Measurements from ENCODE around the gene ME3.

Gene ME3

DNA sequence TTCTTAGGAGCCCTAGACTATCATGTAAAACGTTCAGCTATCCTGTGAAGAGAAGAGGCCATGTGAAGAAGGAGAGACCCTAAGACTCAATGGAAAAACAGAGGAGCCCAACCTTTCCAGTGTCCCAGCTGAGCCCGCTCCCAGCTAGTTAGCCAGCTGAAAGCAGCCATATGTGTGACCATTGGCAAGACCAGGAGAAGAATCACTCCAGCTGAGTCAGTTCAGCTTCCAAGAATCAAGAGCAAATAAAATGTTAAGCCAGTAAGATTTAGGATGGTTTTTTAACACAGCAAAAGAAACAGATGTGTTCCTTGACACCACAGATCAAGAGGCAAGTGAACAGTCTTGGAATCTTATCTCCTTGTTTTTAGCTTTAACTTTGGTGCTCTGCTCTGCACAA, 189.7 kb downstream of the ME3 start:
- DNase-seq = no peak

DNA sequence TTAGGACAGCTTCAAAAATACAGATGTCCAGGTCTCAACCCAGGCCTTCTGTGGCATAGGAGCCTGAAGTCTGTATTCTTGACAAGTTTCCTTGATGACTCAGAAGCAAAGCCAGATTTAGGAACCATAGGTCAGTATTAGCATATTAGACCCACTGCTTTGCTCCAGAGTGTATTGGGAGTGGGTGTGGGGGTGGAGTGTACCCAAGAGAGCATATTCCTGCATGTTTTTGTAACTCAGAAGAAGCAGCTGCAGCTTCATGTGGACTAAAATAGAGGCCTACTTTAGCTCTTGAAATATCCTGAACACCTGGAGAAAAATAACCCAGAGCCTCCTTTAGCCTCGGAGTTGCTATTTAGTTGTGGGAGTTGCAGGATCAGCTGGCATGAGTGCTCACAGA, 191.0 kb downstream of the ME3 start:
- peak; percentile 25 for DNase-seq

DNA sequence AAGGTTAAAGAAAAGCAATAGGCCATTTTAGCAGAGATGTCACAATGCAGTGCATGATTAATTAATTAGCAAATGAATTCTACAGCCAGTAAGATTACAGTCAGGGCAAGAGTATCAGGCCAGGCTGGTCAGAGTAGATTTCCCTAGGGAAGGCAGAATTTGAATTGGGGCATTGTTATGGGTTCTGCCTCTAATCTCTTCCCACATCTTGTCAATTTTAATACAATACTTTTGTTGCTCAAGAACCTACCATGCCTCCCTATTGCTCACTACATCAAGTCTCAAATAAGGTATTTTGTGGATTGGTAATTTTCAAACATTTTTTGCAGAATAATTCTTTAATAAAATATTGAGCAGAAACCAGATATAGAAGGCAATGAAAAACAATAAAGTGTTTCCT, 194.1 kb downstream of the ME3 start:
- DNase-seq = no peak

DNA sequence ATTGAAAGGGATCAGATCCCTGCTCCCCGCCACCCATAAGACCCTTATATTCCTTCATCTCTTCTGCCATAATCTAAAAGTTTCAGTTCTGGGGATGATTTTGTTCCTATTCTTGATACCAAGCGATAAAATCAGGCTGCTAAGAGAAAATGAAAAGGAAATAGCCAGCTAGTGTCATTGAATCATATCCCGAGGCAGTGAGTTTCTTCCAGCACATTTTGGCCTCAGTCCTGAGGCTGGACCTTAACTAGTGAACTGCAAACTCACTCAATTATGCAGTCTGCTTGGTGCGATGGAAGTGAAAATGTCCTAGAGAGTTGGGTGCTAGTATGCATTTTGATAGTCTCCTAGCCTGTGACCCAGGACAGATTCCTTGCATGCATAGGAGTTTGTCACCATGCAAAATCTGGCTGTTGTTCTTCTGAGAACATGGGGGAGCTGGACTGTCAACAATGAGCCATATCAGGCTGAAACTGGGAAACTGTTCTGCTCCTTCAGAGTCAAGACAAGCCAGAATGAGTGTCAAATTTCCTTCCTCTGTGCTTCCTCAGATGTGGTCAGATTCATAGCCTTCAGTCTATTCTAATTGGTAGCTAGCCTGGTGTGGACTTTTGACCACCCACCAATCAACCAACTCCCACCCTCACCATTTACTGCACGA, 194.8 kb downstream of the ME3 start:
- no peak for DNase-seq

DNA sequence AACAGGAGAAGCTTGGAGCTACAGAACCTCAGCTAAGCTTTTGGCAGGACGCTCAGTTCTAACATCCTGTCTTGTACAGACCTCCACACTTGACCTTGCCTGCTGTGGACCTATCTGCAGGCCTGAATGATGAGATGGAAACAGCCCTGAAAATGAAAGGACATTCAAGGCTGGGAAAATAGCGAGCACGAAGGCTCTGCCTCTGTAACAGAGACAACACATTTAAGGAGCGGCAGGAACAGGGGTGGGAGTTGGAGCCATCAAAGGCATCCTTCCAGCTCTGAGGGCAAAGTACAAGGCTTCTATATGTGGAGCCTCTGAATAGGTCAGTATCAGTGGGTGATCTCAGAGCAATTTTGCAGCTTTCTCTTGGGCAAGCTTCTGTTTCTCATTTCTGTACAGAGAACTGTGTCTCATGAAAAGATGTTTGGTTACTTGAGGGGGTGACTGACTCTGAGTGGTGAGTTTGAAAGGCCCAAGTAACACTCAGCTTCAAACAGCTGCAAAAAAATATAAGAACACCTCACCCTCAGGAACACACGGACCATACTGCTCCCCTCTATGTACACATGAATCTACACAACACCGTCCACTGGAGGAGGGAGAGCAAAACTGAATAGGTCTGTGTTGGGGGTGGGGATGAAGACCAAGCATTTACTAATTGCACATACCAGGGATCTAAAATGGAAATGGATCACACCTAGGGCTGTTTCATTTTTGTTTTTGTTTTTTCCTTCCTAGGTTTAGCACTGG, 196.1 kb downstream of the ME3 start:
- DNase-seq = no peak

DNA sequence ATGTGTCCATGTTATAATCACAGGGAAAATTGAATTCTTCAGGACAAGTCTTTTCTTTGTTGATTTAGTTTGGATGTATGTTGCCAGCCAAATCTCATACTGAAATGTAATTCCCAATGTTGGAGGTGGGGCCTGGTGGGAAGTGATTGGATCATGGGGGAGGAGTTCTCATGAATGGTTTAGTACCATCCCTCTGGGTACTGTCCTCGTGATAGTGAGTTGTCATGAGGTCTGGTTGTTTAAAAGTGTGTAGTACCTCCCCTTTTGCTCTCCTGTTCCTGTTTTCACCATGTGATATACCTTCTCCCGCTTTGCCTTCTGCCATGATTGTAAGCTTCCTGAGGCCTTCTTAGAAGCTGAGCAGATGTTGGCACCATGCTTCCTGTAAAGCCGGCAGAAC, 197.4 kb downstream of the ME3 start:
- no peak for DNase-seq

DNA sequence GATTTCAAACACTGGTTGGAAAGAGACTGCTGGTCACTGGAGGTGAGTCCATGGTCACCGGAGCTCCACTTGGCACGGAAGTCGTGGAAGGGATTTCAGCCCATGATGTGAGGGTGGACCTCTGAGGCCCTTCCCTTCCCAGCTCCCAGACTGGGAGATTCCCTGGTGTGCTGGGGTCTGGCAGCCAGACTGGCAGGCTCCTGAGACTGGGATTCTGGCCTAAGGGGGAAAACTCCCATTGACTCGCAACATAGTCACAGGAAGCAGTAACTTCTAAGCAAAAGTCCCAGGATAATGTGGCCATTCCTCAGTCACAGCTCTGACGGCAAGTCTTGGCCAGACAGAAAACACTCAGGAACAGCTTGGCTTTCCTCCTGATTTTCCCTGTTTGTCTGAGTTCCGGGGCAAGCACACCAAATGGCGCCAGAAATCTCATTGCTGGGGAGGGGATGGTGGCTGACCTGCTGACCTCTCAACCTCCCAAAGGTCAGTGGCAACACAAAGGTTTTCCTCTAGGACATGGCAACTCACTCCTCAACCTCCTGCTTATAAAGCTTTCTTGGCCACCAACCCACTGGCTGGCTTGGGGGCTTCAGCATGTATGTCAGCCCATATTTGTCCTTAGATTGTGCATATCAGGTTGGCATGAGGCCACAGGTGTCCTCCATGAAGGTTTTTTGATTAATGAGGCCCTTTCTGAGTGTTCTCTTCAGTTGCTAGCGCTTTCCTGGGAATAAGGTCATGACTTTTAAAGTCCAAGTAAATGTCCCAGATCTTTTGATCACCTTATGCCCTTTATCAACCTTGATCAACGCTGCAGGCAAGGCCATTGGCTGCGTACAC, 198.2 kb downstream of the ME3 start:
- DNase-seq = peak; percentile 69

DNA sequence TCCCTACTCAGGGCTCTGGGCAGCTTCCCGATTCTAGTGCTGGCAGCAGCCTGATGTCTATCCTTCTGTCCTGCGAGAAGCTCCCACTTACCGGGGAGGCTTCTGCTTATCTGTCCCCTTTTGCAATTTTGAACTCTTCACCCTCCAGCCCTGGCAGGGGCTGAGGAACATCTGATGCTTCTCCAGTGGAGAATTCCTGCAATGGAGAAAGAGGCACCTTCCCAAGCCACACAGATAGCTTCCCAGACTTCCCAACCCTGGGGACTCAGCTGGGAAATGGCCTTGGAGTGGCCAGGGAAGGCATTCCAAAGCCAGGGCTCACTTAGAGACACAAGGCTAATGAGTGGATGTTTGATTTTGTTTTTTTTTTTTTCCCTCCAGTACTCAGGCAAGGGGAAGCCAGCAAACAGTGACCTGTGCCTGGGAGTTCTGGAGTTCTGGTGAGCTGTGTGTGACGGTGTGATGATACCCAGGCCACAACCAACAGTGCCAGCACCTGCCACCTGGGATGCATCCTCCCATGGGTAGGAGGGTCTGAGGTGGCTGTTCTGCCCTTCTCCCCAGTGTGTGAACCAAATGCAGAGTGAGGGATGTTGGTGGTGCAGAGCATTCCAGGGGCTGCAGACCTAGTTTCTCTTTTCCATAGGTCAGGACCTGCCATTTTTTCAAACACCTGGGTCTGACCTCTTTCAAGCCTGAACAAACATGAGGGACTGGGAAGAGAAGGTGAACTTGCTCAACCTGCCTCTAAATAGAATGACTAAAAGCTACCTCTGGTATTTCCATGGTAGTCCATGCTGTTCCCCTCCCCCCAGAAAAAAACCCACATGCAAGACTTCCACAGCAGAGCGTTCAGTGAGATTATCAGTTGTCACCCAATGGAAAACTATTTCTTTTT, 202.7 kb downstream of the ME3 start:
- no peak for DNase-seq

DNA sequence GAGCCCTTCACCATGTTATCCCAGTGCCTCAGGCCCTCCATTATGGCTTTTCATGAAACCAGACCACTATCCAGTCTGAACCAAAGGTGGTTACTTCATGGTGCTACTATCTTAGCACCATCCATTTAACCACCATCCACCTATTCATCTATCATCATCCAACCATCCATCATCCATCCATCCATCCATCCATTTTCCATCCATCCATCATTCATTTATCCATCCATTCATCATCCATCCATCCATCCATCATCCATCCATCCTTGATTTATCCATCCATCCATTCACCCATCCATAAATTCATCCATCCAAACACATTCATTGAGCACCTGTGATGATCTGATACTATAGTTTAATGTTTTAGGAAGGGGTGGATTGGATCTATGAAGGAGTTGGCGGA, 204.2 kb downstream of the ME3 start:
- no peak for DNase-seq

DNA sequence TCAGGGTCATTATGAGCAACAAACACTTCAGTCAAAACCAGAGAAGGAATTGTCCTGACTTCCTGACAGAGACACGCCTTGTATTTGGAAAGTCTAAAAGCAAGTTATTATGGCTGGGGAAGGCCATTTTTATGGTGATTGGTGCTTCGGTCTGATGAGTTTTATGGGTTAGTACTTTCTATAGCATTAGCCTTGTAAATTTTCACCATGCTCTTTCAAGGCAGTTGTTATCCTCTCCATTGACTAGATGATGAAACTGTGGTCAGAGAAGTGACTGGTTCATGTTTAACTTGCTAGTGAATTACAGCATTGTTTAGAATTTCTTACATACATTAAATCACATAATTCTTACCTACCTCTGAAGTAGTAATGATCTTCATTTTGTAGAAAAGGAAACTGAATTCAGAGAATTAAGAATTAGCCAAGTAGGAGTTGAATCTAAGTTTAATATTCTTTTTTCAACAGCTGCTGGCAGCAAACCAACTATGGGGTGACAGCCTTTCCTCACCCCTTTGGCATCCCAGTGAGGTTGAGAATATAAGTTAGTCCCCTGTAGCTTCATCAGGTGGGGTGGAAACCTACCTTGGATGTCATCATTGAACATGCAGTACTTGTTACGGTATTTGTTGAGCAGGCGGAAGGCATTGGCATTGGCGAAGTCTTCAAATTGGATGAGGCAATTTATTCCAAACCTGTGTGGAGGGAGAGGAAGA, 207.8 kb downstream of the ME3 start:
- DNase-seq = no peak

DNA sequence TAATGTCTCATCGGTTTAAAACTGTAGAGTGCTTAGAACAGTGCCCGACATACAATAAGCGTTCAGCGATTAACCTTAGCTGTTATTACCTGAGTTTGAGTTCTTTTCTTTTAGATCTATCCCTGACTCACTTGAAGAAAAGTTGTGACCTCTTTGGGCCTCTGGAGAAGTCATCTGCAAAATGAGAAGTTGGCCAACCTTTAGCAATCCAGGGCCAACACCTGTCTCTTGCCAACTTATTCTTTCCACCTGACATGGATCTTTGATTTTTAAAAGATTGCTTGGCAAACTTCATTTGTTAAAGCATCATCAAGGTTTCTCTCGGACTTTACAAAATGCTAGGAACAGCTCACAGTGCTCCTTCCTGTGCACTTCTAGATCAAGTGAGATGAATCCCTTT, 208.5 kb downstream of the ME3 start:
- no peak for DNase-seq

DNA sequence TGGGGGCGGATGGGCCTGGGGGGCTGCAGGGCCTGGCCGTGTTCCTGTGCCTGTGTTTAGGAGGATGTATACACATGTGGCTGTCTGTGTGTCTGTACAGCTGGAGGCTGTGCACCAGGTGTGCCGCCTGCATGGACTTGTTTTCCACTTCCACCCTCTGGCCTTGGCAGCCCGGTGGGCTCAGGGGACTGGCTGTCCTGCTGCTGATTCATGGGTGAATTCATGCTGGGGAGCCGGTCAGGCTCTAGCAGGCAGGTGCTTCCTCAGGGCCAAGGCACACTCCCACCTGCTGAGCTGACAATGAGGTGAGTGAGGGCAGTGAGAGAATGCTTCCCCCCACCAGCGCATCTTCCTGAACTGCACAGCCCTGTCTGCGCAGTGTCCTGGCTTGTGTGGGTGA, 209.3 kb downstream of the ME3 start:
- DNase-seq = no peak

DNA sequence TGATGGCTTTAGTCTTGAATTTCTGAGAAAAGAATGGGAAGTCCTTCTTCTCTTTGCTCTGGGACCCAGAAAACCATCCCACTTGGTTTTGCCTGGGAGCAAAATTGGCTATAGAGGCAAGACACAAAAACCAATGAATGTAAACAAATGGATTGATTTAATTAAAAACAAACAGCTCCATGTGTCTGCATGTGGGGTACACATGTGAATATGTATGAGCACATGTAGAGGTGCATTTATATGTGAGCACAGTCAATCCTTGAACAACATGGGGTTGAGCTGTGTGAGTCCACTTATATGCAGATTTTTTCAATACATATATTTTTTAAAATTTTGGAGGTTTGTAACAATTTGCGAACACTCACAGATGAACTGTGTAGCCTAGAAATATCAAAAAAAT, 210.5 kb downstream of the ME3 start:
- DNase-seq = no peak

DNA sequence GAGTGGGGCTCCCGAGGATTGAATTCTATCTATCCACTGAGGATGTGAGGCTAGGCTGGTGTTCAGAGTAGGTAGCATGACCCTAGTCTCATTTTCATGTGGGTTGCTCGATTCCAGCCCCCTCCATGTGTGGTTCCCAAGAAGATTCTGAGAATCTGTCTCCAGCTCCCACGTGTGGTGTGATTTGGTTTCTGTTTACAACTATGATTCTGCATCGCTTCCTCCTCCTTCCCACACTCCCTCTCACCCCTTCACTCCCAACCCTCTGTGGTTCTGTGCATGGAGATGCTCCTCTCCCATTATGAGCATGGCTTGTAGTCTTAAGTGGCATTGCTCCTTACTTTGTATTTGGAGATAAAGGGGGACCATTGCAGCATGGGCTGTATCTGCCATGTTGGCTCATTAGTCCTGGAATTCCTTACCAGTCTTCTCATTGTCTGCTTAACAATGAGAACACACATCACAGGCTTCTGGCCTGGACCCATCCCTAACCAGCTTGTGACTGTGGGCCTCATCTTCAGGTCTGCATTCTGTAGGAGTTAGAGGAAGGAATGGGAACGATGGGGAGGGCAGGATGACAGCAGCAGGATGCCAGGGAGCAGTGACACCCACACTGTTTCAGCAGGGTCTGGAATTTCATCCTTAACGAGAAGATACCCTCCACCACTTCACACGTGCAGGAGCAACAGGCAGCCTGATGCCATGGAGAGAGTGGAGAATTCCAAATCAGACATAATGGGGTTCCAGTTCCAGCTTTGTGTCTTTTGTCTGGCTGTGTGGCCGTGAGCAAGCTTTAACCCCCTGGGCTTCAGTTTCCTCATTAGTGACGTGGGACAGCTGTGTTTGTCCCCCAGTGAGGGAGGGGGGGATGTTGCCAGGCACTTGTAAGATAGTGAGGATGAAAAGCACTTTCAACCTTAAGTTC, 211.7 kb downstream of the ME3 start:
- no peak for DNase-seq

DNA sequence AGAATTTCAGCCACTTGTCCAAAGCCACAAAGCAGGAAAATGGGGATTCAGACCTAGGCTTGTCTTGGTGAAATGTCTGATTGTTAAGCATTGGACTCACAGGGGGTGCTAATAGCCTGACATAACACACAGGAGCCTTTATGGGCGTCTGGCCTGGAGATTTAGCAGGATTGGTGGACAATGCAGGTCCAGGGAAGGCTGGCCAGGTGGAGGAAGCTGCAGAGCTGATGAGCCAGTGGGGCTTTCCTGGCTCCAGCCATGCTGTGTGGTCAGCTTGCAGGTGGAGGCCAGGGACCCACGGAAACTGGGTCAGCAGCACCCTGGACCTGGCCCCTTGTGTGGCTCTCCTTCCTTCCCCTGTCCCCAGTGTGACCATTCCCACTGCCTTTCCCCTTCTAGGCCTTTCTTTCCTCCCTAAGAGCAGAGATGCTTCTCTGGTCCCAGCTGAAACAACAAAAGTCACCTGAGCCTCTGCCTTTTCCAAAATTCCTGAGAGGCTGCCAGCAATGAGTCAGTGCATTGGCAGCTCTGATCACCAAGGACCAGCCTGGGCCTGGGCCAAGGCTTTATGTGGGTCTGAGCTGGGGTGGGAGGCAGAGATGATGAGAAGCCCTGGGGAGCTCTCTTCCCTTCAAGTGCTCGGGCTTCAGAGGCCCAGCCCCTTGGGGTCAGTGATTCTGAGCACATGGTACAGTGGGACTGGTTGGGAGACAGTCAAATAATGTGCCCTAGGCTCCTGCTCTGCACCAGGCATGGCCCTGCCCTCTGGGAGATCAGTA, 212.5 kb downstream of the ME3 start:
- DNase-seq = peak; percentile 83

DNA sequence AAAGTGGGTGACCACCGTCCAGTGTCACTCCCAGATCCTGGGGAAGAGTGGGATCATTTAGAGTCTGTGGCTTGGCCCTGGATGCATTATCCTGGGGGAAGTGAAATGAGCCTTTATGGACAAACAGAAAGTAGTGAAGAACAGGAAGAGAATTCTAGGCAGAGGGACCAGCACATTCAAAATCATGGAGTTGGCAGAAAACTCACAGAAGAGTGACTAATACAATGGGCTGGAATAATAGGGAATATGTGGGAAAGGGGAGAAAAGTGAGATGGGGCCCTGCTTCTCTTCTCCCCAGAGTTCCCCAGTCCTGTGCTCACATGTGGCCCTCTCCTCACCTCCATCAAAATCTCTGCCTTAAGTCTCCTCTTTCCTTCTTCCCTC, 213.4 kb downstream of the ME3 start:
- peak; percentile 33 for DNase-seq

DNA sequence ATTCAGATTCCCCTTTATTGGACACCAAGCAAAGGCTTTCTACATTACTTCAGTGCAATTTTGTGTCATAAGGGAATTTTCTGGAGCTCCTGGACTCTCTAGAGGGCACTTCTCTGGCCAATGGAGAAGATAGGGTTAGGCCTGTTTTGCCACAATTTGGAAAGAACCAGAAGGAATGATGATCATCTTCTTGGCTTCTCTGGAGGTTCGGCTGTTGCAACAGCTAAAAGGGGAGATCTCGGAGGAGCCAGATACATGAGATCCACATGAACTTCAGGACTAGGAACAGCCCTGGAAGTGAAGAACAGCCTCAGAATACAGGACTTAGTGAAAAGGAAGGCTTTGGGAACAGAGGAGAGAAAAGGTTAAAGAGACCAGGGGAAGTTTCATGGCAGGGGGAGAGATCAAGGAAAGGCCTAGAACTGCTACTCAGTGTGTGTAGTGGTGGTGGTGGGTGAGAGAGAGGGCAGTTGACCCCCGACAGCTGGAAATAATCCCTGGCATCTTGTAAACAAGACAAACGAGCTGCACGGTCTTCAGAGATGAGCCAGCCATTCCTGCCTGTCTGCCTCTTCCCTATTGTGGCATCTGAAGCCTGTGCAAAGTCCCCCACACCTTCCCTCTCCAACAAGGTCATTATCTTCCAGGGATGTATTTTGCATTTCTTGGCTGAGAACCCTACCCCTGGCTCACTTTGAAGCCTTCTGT, 214.0 kb downstream of the ME3 start:
- DNase-seq = no peak

DNA sequence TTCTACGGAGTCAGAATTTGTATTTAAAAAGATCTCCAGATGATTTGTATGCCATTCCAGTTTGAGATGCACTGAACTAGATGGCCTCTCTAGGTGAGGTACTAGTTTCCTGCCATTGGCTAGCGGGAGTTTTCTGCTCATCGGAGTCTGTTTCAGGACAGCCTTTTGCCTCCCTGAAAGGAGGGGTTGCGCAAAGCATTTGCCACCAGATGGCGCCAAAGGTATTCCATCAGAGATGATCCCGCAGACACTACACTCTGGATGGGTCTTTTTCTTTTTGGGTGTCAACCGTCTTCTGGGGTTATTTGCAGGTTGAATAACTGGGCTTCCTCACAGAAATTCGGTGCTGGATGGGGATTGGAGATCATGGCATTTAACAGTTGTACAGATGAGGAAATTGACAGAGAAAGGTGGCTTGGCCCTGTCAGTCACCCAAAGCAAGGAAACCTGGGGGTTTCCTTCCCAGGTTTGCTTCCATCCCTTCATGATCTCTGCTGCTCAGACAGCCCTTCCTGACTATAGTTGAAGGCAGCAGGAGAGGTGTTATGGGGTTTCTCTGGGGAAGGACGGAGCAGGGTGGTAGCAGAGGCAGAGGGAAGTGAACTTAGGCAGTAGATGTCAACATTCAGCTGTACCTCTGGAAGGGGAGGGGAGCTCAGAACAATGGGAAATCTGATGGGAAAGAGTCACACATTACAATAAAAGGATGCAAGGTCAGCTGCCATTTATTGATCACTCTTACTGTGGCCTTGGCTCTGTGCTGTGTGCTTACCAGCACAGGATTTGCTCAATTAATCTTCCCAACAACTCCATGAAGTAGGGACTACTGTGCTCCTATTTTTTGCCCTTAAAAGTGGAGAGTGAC, 216.1 kb downstream of the ME3 start:
- peak; percentile 69 for DNase-seq

All from HCEC 1CT (cell line).